HEK293T (cell line): ENCODE results near the gene DUOXA1.

Experiments used
- BHLHE40 ChIP-seq: fragments of 450-650 bp; IDR thresholded peaks from 2 replicates; pipeline ENCODE4 v1.6.1; 2016; ENCODE audit warnings: mild to moderate bottlenecking, moderate library complexity, borderline replicate concordance
- CTBP1 ChIP-seq: fragments of 450-650 bp; IDR thresholded peaks from 2 replicates; pipeline ENCODE4 v1.6.1; 2016; ENCODE audit warnings: borderline replicate concordance
- ELF4 ChIP-seq: fragments of 450-650 bp; IDR thresholded peaks from 2 replicates; pipeline ENCODE4 v1.6.1; 2017; ENCODE audit warnings: antibody characterized with exemption
- FOXK2 ChIP-seq: fragments of 450-650 bp; IDR thresholded peaks from 2 replicates; pipeline ENCODE4 v1.6.1; 2016; ENCODE audit warnings: mild to moderate bottlenecking

GRCh38 chr15:45112591-45113379, 16.9 kb downstream of the DUOXA1 start:
- TF ChIP-seq ELF4 (no peak), FOXK2 (no peak), BHLHE40 (no peak), CTBP1 (no peak)
